ENCODE measurements around the gene SOX3. TPM values are rescaled to one million over a fixed set of nuclear protein-coding genes. Genes with fewer than 3 reads are reported as not detected.

The SOX3 gene
- total and polyA plus RNA-seq, 4 donors, result not detected

GRCh38 chrX:140500441-140500840 is 4.4 kb downstream of the SOX3 start:
- Histone ChIP-seq H3K9ac (ENCODE audit: low read depth in 1 of 2, low read length in 2 of 2) (no peak overlapping the region), H3K4me3 (ENCODE audit: low read depth in 1 of 3, low read length in 3 of 3) (no peak overlapping the region), H3K27ac (ENCODE audit: low read depth in 1 of 2, low read length in 2 of 2) (no peak overlapping the region), H3K27me3 (ENCODE audit: control insufficient read depth in 4 of 4, insufficient read depth in 4 of 4, low read length in 3 of 4) (peaks cover 0 to 6% (median 2%) of the 10 kb centered on the region in 4 donors), H3K4me1 (ENCODE audit: control insufficient read depth in 4 of 4, insufficient read depth in 4 of 4, low read length in 3 of 4) (peaks cover 3 to 12% (median 10%) of the 10 kb centered on the region in 4 donors), H3K9me3 (ENCODE audit: control insufficient read depth in 4 of 4, low read length in 3 of 4) (no peaks in the 10 kb centered on the region), H3K36me3 (ENCODE audit: control insufficient read depth in 4 of 4, insufficient read depth in 3 of 4, low read depth in 1 of 4, low read length in 3 of 4) (no peaks in the 10 kb centered on the region)
- no peak for DNase-seq (ENCODE audit: low spot score)
- TF ChIP-seq CTCF (IDR thresholded peaks at IDR 0.05; ENCODE audit: low read depth, low read length, missing input control) (no peak), RXRA (IDR thresholded peaks at IDR 0.05) (no peak), TAF1 (conservative IDR thresholded peaks at IDR 0.05) (no peak), NR2F2 (IDR thresholded peaks at IDR 0.05) (no peak), FOXA1 (IDR thresholded peaks at IDR 0.05) (no peak), GABPA (IDR thresholded peaks at IDR 0.05 in 1 of 2, conservative IDR thresholded peaks at IDR 0.05 in 1 of 2) (no peak), YY1 (IDR thresholded peaks at IDR 0.05) (no peak), JUND (IDR thresholded peaks at IDR 0.05) (no peak), HNF4G (IDR thresholded peaks at IDR 0.05) (no peak), RAD21 (IDR thresholded peaks at IDR 0.05) (no peak), EGR1 (IDR thresholded peaks at IDR 0.05; ENCODE audit: low read depth in 2 of 2) (no peak), FOXA2 (IDR thresholded peaks at IDR 0.05) (no peak), REST (IDR thresholded peaks at IDR 0.05) (no peak), ATF3 (IDR thresholded peaks at IDR 0.05) (no peak), SP1 (IDR thresholded peaks at IDR 0.05) (no peak), HNF4A (conservative IDR thresholded peaks at IDR 0.05) (no peak)
- TF ChIP-seq, protein P1, sequence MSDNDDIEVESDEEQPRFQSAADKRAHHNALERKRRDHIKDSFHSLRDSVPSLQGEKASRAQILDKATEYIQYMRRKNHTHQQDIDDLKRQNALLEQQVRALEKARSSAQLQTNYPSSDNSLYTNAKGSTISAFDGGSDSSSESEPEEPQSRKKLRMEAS (IDR thresholded peaks at IDR 0.05), result no peak
- TF ChIP-seq, protein P2, sequence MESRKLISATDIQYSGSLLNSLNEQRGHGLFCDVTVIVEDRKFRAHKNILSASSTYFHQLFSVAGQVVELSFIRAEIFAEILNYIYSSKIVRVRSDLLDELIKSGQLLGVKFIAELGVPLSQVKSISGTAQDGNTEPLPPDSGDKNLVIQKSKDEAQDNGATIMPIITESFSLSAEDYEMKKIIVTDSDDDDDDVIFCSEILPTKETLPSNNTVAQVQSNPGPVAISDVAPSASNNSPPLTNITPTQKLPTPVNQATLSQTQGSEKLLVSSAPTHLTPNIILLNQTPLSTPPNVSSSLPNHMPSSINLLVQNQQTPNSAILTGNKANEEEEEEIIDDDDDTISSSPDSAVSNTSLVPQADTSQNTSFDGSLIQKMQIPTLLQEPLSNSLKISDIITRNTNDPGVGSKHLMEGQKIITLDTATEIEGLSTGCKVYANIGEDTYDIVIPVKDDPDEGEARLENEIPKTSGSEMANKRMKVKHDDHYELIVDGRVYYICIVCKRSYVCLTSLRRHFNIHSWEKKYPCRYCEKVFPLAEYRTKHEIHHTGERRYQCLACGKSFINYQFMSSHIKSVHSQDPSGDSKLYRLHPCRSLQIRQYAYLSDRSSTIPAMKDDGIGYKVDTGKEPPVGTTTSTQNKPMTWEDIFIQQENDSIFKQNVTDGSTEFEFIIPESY (IDR thresholded peaks at IDR 0.05), result no peak
- 7% methylated on average over 9 of the region's 9 CpGs for WGBS
